T-helper 1 cell treated with Interleukin-12 subunit alpha and Interleukin-12 subunit beta and Interleukin-4 antibody, amounts not matched to agents 30 μg/mL and 1 μg/mL, for 36 hours (primary cell): ENCODE data around the gene DLGAP1.
"Not testable (repeated sequence)": the region's sequence is repeated elsewhere in the genome, so short reads cannot be mapped to it uniquely, and the experiment has no call there.

ENCODE experiments used
- H3K27ac Mint-ChIP-seq: one replicate; pipeline ENCODE4 v1.8.0; 2021; ENCODE audit warnings: mild to moderate bottlenecking, mixed read lengths
- H3K27me3 Mint-ChIP-seq: one replicate; pipeline ENCODE4 v1.8.0; 2021; ENCODE audit warnings: low read depth, mixed read lengths
- H3K36me3 Mint-ChIP-seq: one replicate; pipeline ENCODE4 v1.8.0; 2021; ENCODE audit warnings: low read depth, mixed read lengths
- H3K4me1 Mint-ChIP-seq: one replicate; pipeline ENCODE4 v1.8.0; 2021; ENCODE audit warnings: low read depth, mixed read lengths
- H3K4me3 Mint-ChIP-seq: one replicate; pipeline ENCODE4 v1.8.0; 2021; ENCODE audit warnings: mild to moderate bottlenecking, moderate library complexity, mixed read lengths
- H3K9me3 Mint-ChIP-seq: one replicate; pipeline ENCODE4 v1.8.0; 2021; ENCODE audit warnings: mixed read lengths

Gene DLGAP1

GRCh38 chr18:4058179-4058578 lies 396.9 kb downstream of the DLGAP1 start:
- no peaks in the 10 kb centered on the region for H3K36me3 Mint-ChIP-seq
- H3K4me3 Mint-ChIP-seq = no peak overlapping the region
- H3K27me3 Mint-ChIP-seq = no peaks in the 10 kb centered on the region
- H3K4me1 Mint-ChIP-seq = no peaks in the 10 kb centered on the region
- H3K9me3 Mint-ChIP-seq = peaks cover 25% of the 10 kb centered on the region
- no peak overlapping the region for H3K27ac Mint-ChIP-seq

- H3K4me3 Mint-ChIP-seq = no peak overlapping the region
- no peaks in the 10 kb centered on the region for H3K4me1 Mint-ChIP-seq
- no peaks in the 10 kb centered on the region for H3K27me3 Mint-ChIP-seq
- no peaks in the 10 kb centered on the region for H3K36me3 Mint-ChIP-seq
- H3K27ac Mint-ChIP-seq = no peak overlapping the region
- no peaks in the 10 kb centered on the region for H3K9me3 Mint-ChIP-seq
Observed at GRCh38 chr18:4040391-4041092, 414.6 kb downstream of the DLGAP1 start.

- no peaks in the 10 kb centered on the region for H3K9me3 Mint-ChIP-seq
- H3K27me3 Mint-ChIP-seq = no peaks in the 10 kb centered on the region
- no peaks in the 10 kb centered on the region for H3K36me3 Mint-ChIP-seq
- H3K4me1 Mint-ChIP-seq = no peaks in the 10 kb centered on the region
- no peak overlapping the region for H3K27ac Mint-ChIP-seq
- no peak overlapping the region for H3K4me3 Mint-ChIP-seq
Observed at GRCh38 chr18:4035521-4035920, 419.6 kb downstream of the DLGAP1 start.

- H3K4me3 Mint-ChIP-seq, H3K36me3 Mint-ChIP-seq, H3K27ac Mint-ChIP-seq, H3K4me1 Mint-ChIP-seq, H3K27me3 Mint-ChIP-seq, H3K9me3 Mint-ChIP-seq: not testable (repeated sequence)
Observed at GRCh38 chr18:4034815-4035214, 420.3 kb downstream of the DLGAP1 start.

- no peaks in the 10 kb centered on the region for H3K4me1 Mint-ChIP-seq
- no peak overlapping the region for H3K4me3 Mint-ChIP-seq
- no peaks in the 10 kb centered on the region for H3K36me3 Mint-ChIP-seq
- no peak overlapping the region for H3K27ac Mint-ChIP-seq
- peaks cover 5% of the 10 kb centered on the region for H3K27me3 Mint-ChIP-seq
- peaks cover 7% of the 10 kb centered on the region for H3K9me3 Mint-ChIP-seq
Observed at GRCh38 chr18:4026542-4026941, 428.6 kb downstream of the DLGAP1 start.

GRCh38 chr18:4024702-4025101 lies 430.4 kb downstream of the DLGAP1 start:
- Mint-ChIP-seq H3K4me3 (no peak overlapping the region), H3K27me3 (peaks cover 5% of the 10 kb centered on the region), H3K9me3 (peaks cover 7% of the 10 kb centered on the region), H3K27ac (no peak overlapping the region), H3K4me1 (no peaks in the 10 kb centered on the region), H3K36me3 (no peaks in the 10 kb centered on the region)

- not testable (repeated sequence) for H3K4me1 Mint-ChIP-seq, H3K27ac Mint-ChIP-seq, H3K27me3 Mint-ChIP-seq, H3K36me3 Mint-ChIP-seq, H3K9me3 Mint-ChIP-seq, H3K4me3 Mint-ChIP-seq
Observed at GRCh38 chr18:4022749-4023148, 432.4 kb downstream of the DLGAP1 start.

- Mint-ChIP-seq H3K27me3 (no peaks in the 10 kb centered on the region), H3K27ac (no peak overlapping the region), H3K9me3 (peaks cover 7% of the 10 kb centered on the region), H3K36me3 (no peaks in the 10 kb centered on the region), H3K4me3 (no peak overlapping the region), H3K4me1 (peaks cover 3% of the 10 kb centered on the region)
Observed at GRCh38 chr18:4020026-4020425, 435.1 kb downstream of the DLGAP1 start.

GRCh38 chr18:4017480-4017879 lies 437.6 kb downstream of the DLGAP1 start:
- no peaks in the 10 kb centered on the region for H3K36me3 Mint-ChIP-seq
- no peak overlapping the region for H3K4me3 Mint-ChIP-seq
- peaks cover 6% of the 10 kb centered on the region for H3K9me3 Mint-ChIP-seq
- H3K27ac Mint-ChIP-seq = no peak overlapping the region
- H3K4me1 Mint-ChIP-seq = peaks cover 3% of the 10 kb centered on the region
- H3K27me3 Mint-ChIP-seq = no peaks in the 10 kb centered on the region

- H3K4me3 Mint-ChIP-seq = no peak overlapping the region
- H3K36me3 Mint-ChIP-seq = no peaks in the 10 kb centered on the region
Observed at GRCh38 chr18:4016391-4017049, 438.6 kb downstream of the DLGAP1 start.

GRCh38 chr18:4007846-4008245 lies 447.3 kb downstream of the DLGAP1 start:
- Mint-ChIP-seq H3K9me3 (no peaks in the 10 kb centered on the region), H3K27me3 (no peaks in the 10 kb centered on the region), H3K27ac (no peak overlapping the region), H3K4me1 (peaks cover 3% of the 10 kb centered on the region), H3K36me3 (no peaks in the 10 kb centered on the region), H3K4me3 (no peak overlapping the region)

More at GRCh38 chr18:4016391-4017049, 438.6 kb downstream of the DLGAP1 start:
- Mint-ChIP-seq H3K4me1 (peaks cover 3% of the 10 kb centered on the region), H3K9me3 (no peaks in the 10 kb centered on the region), H3K27ac (no peak overlapping the region), H3K27me3 (no peaks in the 10 kb centered on the region)

GRCh38 chr18:4004183-4004829 lies 450.8 kb downstream of the DLGAP1 start:
- H3K4me1 Mint-ChIP-seq = peaks cover 3% of the 10 kb centered on the region
- peaks cover 7% of the 10 kb centered on the region for H3K27me3 Mint-ChIP-seq
- H3K36me3 Mint-ChIP-seq = no peaks in the 10 kb centered on the region
- H3K9me3 Mint-ChIP-seq = no peaks in the 10 kb centered on the region
- H3K4me3 Mint-ChIP-seq = no peak overlapping the region
- H3K27ac Mint-ChIP-seq = no peak overlapping the region

GRCh38 chr18:3998698-3999333 lies 456.3 kb downstream of the DLGAP1 start:
- no peak overlapping the region for H3K27ac Mint-ChIP-seq
- H3K4me1 Mint-ChIP-seq = no peaks in the 10 kb centered on the region
- no peak overlapping the region for H3K4me3 Mint-ChIP-seq
- no peaks in the 10 kb centered on the region for H3K36me3 Mint-ChIP-seq
- H3K9me3 Mint-ChIP-seq = no peaks in the 10 kb centered on the region
- peaks cover 11% of the 10 kb centered on the region for H3K27me3 Mint-ChIP-seq

- Mint-ChIP-seq H3K4me1 (no peaks in the 10 kb centered on the region), H3K9me3 (no peaks in the 10 kb centered on the region), H3K27ac (no peak overlapping the region), H3K27me3 (peaks cover 12% of the 10 kb centered on the region), H3K4me3 (no peak overlapping the region), H3K36me3 (no peaks in the 10 kb centered on the region)
Observed at GRCh38 chr18:3995476-3996102, 459.5 kb downstream of the DLGAP1 start.
